Muscle of arm (tissue), 12 donors: Measurements from ENCODE around the gene SAP30L. TPM values are rescaled to one million over a fixed set of nuclear protein-coding genes. Genes with fewer than 3 reads are reported as not detected.

Source experiments
- DNase-seq: peaks from one replicate; pipeline ENCODE4 v3.0.0-alpha.2; 2013
- polyA plus RNA-seq, 12 donors: library from polyadenylated mRNA; unstranded; fragments of 120-200 nt; gene quantifications; one replicate each; pipeline ENCODE4 v1.2.1, GENCODE V29; 2013; ENCODE audit not compliant: insufficient read length in 12 of 12

Gene SAP30L
- polyA plus RNA-seq, 12 donors: 23.5 to 46.3 (median 30.8) TPM; not detected in 1

- no peak for DNase-seq
These were observed 60.4 kb downstream of the SAP30L start for GRCh38 chr5:154506049-154506715.

- no peak for DNase-seq
These were observed 60.9 kb downstream of the SAP30L start for GRCh38 chr5:154506716-154507080.

DNA sequence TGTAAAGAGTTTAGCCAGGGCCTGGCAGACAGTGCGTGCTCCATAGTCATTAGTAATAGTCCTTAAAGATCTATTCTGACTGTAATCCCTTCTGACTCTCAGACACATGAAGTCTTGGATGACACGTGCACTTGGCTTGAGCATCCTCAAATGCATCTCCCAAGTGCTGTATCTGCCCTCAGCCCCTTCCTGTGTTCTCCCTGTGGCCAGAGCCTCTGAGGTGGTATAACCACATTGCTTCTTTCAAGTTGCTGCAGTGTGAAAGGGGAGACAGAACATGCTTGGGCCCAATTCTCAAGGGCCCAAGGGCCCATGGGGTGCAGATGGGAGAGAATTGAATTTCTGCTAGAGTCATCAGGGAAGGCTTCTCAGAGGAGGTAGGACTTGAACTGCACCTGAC is 62.3 kb downstream of the SAP30L start:
- no peak for DNase-seq

GRCh38 chr5:154509784-154510555 is 64.2 kb downstream of the SAP30L start:
- DNase-seq: no peak

Other genes with a start within 250 kb of the SAP30L start
- under 1 TPM in 1 of 12 donors, not detected in 11; 0.09 TPM for gene HAND1, start 32.2 kb downstream of the SAP30L start, polyA plus RNA-seq